GM20431 (cell line): ENCODE data around the gene CACNA1C.
"Not testable (repeated sequence)": the region's sequence is repeated elsewhere in the genome, so short reads cannot be mapped to it uniquely, and the experiment has no call there.

ENCODE experiments used
- in situ Hi-C: fragments of 300-500 bp; cut with MseI, MboI; formaldehyde crosslinking; loops from one replicate; pipeline ENCODE4 v1.15.0; 2020; ENCODE audit warnings: low sequenced_read_pairs; ENCODE audit not compliant: unreplicated experiment

CACNA1C gene

GRCh38 chr12:2675776-2676175, 623.0 kb downstream of the CACNA1C start:
- in situ Hi-C loops: no loop called here

DNA sequence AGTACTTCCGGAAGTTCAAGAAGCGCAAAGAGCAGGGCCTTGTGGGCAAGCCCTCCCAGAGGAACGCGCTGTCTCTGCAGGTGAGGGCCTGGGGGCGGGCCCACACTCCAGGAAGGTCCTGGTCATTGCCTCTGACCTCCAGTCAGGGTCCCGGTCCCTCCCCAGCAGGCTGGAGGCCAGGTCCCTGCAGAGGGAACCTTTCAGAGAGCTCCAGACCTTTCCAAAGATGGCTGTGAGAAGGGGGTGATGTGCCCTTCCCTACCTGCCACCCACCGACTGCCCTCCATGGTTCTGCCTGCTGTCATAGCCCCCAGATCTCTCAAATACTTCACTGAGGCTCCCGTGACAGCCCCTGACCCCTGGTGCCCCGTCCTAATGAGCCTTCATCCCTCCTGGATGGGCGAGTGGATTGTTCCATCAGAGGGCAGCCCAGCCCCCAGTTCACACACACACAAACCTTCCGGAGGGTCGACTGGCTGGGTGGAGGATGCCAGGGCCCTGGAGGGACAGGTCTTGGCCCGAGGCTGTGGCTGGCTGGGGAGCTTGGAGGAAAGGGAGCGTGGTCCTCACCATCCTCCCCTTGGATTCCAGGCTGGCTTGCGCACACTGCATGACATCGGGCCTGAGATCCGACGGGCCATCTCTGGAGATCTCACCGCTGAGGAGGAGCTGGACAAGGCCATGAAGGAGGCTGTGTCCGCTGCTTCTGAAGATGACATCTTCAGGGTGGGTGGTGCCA, 624.5 kb downstream of the CACNA1C start:
- in situ Hi-C loops: no loop called here

DNA sequence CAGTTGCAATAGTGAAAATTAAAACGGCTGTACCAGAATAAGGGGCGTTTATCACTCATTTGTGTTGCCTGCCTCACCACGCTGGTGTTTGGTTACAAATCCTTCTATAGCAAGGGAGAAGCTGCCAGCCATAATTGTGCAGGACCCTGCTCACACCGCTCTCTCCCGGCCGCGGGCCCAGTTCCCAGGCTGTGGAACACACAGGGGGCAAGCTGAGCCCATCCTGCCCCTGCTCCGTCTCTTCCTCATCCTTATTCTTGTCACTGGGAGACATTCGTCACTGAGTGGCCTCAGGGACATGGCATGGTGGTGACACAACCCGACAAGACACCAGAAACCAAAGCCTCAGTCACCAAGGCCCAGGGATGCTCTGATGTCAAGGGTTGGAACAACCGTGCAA, 625.6 kb downstream of the CACNA1C start:
- in situ Hi-C loops: no loop called here

- in situ Hi-C loops: no loop called here
These were observed 626.5 kb downstream of the CACNA1C start for GRCh38 chr12:2679068-2679815.

DNA sequence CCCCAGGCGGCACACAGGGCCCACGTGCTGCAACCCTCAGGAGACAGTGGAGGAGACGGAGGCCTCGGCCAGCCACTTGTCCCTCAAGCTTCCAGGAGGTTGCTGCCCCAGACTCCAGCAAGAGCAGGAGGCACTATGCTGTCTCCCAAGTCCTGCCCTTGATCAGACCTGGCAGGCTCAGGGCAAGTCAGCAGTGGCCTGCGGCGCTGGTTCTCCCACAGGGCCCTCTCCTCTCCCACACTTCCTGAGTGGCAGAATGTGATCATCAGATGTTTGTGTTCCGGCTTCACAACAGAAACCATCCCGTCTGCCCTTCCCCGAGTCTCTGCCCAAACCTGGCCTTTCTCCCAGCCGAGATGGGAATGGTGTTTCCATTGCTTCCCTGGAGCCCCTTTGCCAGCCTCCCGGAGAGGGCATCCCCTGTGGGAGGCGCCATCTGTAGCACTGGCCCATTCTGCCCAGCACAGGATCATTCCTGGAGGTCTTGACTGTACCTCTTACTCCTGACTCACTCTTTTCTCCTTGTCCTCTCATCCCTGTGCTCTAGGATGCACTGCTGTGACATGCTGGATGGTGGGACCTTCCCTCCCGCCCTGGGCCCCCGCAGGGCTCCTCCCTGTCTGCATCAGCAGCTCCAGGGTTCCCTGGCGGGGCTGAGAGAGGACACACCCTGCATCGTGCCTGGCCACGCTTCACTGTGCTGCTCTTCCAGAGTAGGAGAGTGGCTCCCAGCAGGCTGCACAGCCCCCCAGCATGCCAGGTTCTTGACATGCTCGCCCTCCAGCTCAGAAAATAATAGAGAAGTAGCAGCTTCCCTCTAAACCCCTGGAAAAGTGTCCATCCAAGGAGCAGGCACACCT, 627.3 kb downstream of the CACNA1C start:
- in situ Hi-C loops: no loop called here

- in situ Hi-C loops: no loop called here
These were observed 627.9 kb downstream of the CACNA1C start for GRCh38 chr12:2680676-2681039.

DNA sequence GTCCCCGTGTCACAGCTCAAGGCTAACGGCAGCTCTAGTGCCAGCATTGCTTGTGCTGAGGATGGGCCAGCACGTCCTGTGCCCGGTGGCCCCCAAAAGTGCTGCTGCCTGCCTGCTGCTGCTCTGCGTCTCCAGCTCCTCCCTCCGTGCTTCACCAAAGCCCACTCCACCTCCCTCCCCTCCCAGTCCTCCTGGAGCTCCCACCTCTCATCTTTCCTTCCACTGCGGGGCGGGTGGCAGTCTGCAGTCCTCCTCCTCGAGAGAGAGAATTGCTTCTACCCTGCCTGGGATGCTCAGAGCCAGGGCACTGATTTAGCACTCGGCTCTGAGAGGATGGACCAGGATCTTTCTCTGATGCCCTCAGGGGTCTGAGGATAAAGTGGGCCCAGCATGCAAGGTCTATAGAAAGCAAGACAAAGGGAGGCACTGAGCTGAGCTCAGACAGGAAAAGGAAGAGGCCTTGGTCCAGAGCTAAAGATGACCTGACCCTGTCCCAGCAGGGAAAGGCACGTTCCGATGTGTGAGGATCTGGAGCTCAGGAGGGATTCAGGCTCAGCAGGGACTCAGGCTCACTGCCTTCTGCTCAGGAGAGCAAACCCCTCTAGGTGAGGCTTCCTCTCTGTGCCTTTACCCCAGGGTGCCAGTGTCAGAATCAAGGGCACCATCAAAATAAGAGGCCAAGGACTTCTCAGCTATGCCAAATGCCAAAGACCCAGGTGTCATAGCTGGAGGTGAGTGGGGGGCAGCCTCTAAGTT, 628.8 kb downstream of the CACNA1C start:
- in situ Hi-C loops: no loop called here

- in situ Hi-C loops: no loop called here
These were observed 629.8 kb downstream of the CACNA1C start for GRCh38 chr12:2682296-2683251.

GRCh38 chr12:2683283-2684025, 630.7 kb downstream of the CACNA1C start:
- in situ Hi-C loops: no loop called here

DNA sequence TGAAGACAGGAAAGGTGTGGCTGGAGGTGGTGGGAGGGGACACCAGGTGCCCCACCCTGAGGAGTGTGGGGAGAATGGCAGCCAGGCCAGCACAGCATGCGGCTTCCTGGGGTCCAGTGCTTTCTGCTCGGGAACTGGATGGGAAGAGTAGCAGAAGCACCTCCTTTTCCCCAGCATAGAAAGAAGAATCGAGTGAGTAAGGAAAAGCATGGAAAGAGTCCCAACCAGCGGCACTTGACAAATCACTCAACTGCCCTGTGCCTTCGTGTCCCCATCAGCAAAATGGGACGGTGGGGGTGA, 631.2 kb downstream of the CACNA1C start:
- in situ Hi-C loops: not testable (repeated sequence)

DNA sequence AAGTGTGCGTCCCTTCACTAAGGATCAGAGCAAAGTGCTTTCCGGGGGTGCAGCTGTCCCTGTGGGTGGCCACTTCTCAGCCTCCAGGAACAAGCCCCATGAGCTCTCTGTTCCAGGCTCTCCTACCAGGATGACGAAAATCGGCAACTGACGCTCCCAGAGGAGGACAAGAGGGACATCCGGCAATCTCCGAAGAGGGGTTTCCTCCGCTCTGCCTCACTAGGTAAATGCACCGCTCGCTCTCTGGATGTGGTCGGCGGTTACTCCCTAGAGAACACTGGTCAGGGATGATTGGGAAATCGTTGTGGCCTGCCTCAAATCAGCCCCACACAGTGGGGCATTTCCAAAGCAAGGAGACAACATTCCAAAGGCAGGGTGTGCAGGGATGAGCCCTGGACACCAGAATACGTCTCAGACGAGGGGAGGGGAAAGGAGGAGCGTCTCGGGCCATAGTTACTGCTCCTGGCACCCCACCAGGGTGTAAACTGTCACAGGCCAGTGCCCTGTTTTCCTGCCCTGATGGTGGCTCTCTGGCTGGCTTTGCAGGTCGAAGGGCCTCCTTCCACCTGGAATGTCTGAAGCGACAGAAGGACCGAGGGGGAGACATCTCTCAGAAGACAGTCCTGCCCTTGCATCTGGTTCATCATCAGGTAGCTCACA, 633.0 kb downstream of the CACNA1C start:
- in situ Hi-C loops: not testable (repeated sequence)

DNA sequence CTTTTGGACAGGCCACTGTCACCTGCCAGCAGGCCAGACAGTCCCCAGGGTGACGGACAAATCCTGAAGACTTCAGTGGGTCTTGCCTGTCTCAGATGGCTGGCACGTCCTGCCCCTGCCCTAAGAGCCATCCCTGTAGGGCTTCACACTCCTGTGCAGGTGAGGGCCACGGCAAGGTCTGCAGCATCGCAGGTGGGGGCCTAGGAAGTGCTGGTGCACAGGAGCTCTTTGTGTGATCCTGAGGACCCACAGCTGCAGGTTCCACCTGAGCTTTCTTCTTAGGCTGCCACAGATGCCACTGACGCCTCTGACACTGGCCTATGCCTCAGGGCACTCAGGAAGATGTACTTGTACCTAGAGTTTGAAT, 633.5 kb downstream of the CACNA1C start:
- in situ Hi-C loops: no loop called here

- in situ Hi-C loops: no loop called here
These were observed 634.3 kb downstream of the CACNA1C start for GRCh38 chr12:2687058-2687457.

DNA sequence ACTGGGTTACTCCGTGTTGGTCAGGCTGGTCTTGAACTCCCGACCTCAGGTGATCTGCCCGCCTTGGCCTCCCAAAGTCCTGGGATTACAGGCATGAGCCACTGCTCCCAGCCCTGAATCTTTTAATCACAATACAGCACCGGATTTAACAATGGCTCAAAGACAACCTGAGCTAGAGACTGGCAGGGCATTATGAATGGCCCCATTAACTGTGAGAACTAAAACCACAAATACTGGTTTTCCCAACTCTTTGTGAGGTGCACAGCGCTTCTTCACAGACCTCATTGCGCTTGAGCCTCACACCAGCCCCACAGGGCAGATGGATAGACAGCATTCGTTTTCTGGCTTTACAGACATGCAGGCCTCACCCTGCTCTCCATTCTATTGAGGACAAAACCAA, 634.9 kb downstream of the CACNA1C start:
- in situ Hi-C loops: no loop called here

DNA sequence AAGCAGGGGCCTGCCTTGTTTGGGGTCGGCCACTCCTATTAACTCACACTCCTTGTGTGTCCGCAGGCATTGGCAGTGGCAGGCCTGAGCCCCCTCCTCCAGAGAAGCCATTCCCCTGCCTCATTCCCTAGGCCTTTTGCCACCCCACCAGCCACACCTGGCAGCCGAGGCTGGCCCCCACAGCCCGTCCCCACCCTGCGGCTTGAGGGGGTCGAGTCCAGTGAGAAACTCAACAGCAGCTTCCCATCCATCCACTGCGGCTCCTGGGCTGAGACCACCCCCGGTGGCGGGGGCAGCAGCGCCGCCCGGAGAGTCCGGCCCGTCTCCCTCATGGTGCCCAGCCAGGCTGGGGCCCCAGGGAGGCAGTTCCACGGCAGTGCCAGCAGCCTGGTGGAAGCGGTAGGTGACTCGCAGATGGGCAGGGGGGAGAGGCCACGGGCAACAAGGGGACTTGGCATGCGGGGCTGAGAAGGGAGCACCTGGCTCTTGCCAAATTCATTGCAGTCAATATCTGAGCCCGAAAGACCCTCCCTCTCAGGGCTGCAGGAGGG, 635.7 kb downstream of the CACNA1C start:
- in situ Hi-C loops: no loop called here

DNA sequence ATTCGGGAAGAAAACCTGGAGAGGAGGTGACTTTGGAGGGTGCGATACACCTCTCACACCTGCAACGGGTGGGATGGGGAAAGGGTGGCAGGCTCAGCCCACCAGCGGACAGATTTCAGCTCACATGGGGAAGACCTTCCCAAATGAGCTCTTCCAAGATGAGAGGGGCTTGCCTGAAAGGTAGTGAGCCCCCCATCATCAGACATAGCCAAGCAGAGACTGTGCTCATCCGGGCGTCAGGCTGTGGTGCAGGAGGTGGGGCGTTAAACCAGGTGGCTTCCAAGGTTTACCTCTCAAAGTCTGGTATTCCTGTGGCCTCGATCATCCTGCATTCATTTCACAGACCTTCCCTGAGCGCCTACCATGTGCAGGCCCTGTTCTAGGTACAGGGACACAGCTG, 636.6 kb downstream of the CACNA1C start:
- in situ Hi-C loops: no loop called here

GRCh38 chr12:2689879-2690278, 637.1 kb downstream of the CACNA1C start:
- in situ Hi-C loops: no loop called here
